ENCODE results near the gene GDPGP1.

The GDPGP1 gene

GRCh38 chr15:90191344-90191687, 42.7 kb upstream of the GDPGP1 start:
- no peak overlapping the region for H3K23ac ChIP-seq (ENCODE audit: low read depth, low read length, poor library complexity)
- H3K27ac ChIP-seq (replicated peaks; ENCODE audit: low read length): no peak overlapping the region
- no peak overlapping the region for H2BK12ac ChIP-seq (ENCODE audit: low read length)
- H3K4me3 ChIP-seq (ENCODE audit: low read length in 2 of 2): no peak overlapping the region
- peaks cover 6 to 9% of the 10 kb centered on the region in 2 donors for H3K4me1 ChIP-seq (ENCODE audit: control insufficient read depth in 2 of 2, insufficient read depth in 1 of 2, low read depth in 1 of 2, low read length in 2 of 2)
- WGBS, 2 donors (ENCODE audit: extremely low coverage in 2 of 2, insufficient read length in 2 of 2, insufficient replicate concordance in 1 of 2): no CpG with 5 or more reads among the region's 3 CpGs
- no peak overlapping the region for H2BK5ac ChIP-seq (ENCODE audit: low read length)
- no peaks in the 10 kb centered on the region for H3K36me3 ChIP-seq (replicated peaks in 1 of 2; ENCODE audit: control insufficient read depth in 2 of 2, insufficient read depth in 2 of 2, low read length in 2 of 2)
- H2BK120ac ChIP-seq (ENCODE audit: low read depth, low read length): no peak overlapping the region
- no peak overlapping the region for H2AK5ac ChIP-seq (ENCODE audit: low read depth, low read length)
- no peaks in the 10 kb centered on the region for H3K9me3 ChIP-seq (replicated peaks in 1 of 2; ENCODE audit: control insufficient read depth in 2 of 2, insufficient read depth in 1 of 2, low read depth in 1 of 2, low read length in 2 of 2)
- H4K8ac ChIP-seq (ENCODE audit: low read depth, low read length): no peak overlapping the region
- no peak overlapping the region for H4K91ac ChIP-seq (ENCODE audit: low read depth, low read length, poor library complexity)
- H3K9ac ChIP-seq (ENCODE audit: low read depth, low read length, poor library complexity): no peak overlapping the region
- H3K18ac ChIP-seq (ENCODE audit: low read length): no peak overlapping the region
- H3K79me1 ChIP-seq (ENCODE audit: low read depth, low read length): peaks cover 2% of the 10 kb centered on the region
- H2BK15ac ChIP-seq (ENCODE audit: low read length): no peak overlapping the region
- no peak overlapping the region for H3K4me2 ChIP-seq (ENCODE audit: insufficient read depth, low read length, poor library complexity, severe bottlenecking)
- no peak for DNase-seq (ENCODE audit: low spot score)
- H3K27me3 ChIP-seq (ENCODE audit: control insufficient read depth in 3 of 3, insufficient read depth in 3 of 3, low read depth in 1 of 3, low read length in 3 of 3): no peaks in the 10 kb centered on the region
- no peak overlapping the region for H2AFZ ChIP-seq (ENCODE audit: low read length)
- no peak overlapping the region for H3K14ac ChIP-seq (ENCODE audit: low read length)
- H3K4ac ChIP-seq (ENCODE audit: low read length): no peak overlapping the region

GRCh38 chr15:90191794-90192509, 42.1 kb upstream of the GDPGP1 start:
- Histone ChIP-seq H3K23ac (ENCODE audit: low read depth, low read length, poor library complexity) (no peak overlapping the region), H3K4me1 (ENCODE audit: control insufficient read depth in 2 of 2, insufficient read depth in 1 of 2, low read depth in 1 of 2, low read length in 2 of 2) (peaks cover 6 to 9% of the 10 kb centered on the region in 2 donors), H2BK120ac (ENCODE audit: low read depth, low read length) (no peak overlapping the region), H3K9ac (ENCODE audit: low read depth, low read length, poor library complexity) (peak overlapping the region; percentile 72), H4K8ac (ENCODE audit: low read depth, low read length) (no peak overlapping the region), H3K79me1 (ENCODE audit: low read depth, low read length) (peaks cover 2% of the 10 kb centered on the region), H2BK15ac (ENCODE audit: low read length) (peak overlapping the region; percentile 65), H3K36me3 (replicated peaks in 1 of 2; ENCODE audit: control insufficient read depth in 2 of 2, insufficient read depth in 2 of 2, low read length in 2 of 2) (no peaks in the 10 kb centered on the region), H2AFZ (ENCODE audit: low read length) (no peak overlapping the region), H3K4ac (ENCODE audit: low read length) (no peak overlapping the region), H2BK5ac (ENCODE audit: low read length) (no peak overlapping the region), H2AK5ac (ENCODE audit: low read depth, low read length) (peak overlapping the region; percentile 10), H3K27ac (replicated peaks; ENCODE audit: low read length) (no peak overlapping the region), H3K27me3 (ENCODE audit: control insufficient read depth in 3 of 3, insufficient read depth in 3 of 3, low read depth in 1 of 3, low read length in 3 of 3) (no peaks in the 10 kb centered on the region), H2BK12ac (ENCODE audit: low read length) (peak overlapping the region; percentile 93), H3K14ac (ENCODE audit: low read length) (no peak overlapping the region), H3K9me3 (replicated peaks in 1 of 2; ENCODE audit: control insufficient read depth in 2 of 2, insufficient read depth in 1 of 2, low read depth in 1 of 2, low read length in 2 of 2) (no peaks in the 10 kb centered on the region), H3K18ac (ENCODE audit: low read length) (peak overlapping the region; percentile 35), H3K4me3 (ENCODE audit: low read length in 2 of 2) (peak overlapping the region in 1 of 2 donors; percentile 68), H4K91ac (ENCODE audit: low read depth, low read length, poor library complexity) (no peak overlapping the region), H3K4me2 (ENCODE audit: insufficient read depth, low read length, poor library complexity, severe bottlenecking) (no peak overlapping the region)
- no CpG with 5 or more reads among the region's 7 CpGs for WGBS, 2 donors (ENCODE audit: extremely low coverage in 2 of 2, insufficient read length in 2 of 2, insufficient replicate concordance in 1 of 2)
- no peak for DNase-seq (ENCODE audit: low spot score)

- Histone ChIP-seq H3K18ac (ENCODE audit: low read length) (no peak overlapping the region), H3K4me2 (ENCODE audit: insufficient read depth, low read length, poor library complexity, severe bottlenecking) (no peak overlapping the region), H2AFZ (ENCODE audit: low read length) (no peak overlapping the region), H2BK15ac (ENCODE audit: low read length) (no peak overlapping the region), H3K14ac (ENCODE audit: low read length) (no peak overlapping the region), H2BK5ac (ENCODE audit: low read length) (no peak overlapping the region), H4K8ac (ENCODE audit: low read depth, low read length) (no peak overlapping the region), H3K4me1 (ENCODE audit: control insufficient read depth in 2 of 2, insufficient read depth in 1 of 2, low read depth in 1 of 2, low read length in 2 of 2) (peaks cover 3 to 6% of the 10 kb centered on the region in 2 donors), H3K27ac (replicated peaks; ENCODE audit: low read length) (no peak overlapping the region), H4K91ac (ENCODE audit: low read depth, low read length, poor library complexity) (no peak overlapping the region), H3K36me3 (replicated peaks in 1 of 2; ENCODE audit: control insufficient read depth in 2 of 2, insufficient read depth in 2 of 2, low read length in 2 of 2) (no peaks in the 10 kb centered on the region), H2AK5ac (ENCODE audit: low read depth, low read length) (no peak overlapping the region), H3K9ac (ENCODE audit: low read depth, low read length, poor library complexity) (no peak overlapping the region), H3K9me3 (replicated peaks in 1 of 2; ENCODE audit: control insufficient read depth in 2 of 2, insufficient read depth in 1 of 2, low read depth in 1 of 2, low read length in 2 of 2) (no peaks in the 10 kb centered on the region), H3K4ac (ENCODE audit: low read length) (no peak overlapping the region), H2BK12ac (ENCODE audit: low read length) (no peak overlapping the region), H3K79me1 (ENCODE audit: low read depth, low read length) (peaks cover 2% of the 10 kb centered on the region), H3K27me3 (ENCODE audit: control insufficient read depth in 3 of 3, insufficient read depth in 3 of 3, low read depth in 1 of 3, low read length in 3 of 3) (no peaks in the 10 kb centered on the region), H3K4me3 (ENCODE audit: low read length in 2 of 2) (no peak overlapping the region), H3K23ac (ENCODE audit: low read depth, low read length, poor library complexity) (no peak overlapping the region), H2BK120ac (ENCODE audit: low read depth, low read length) (no peak overlapping the region)
- WGBS, 2 donors (ENCODE audit: extremely low coverage in 2 of 2, insufficient read length in 2 of 2, insufficient replicate concordance in 1 of 2): no CpG with 5 or more reads among the region's 16 CpGs
- DNase-seq (ENCODE audit: low spot score): no peak
Measured at GRCh38 chr15:90192961-90193786, 40.8 kb upstream of the GDPGP1 start.

GRCh38 chr15:90194655-90195054, 39.4 kb upstream of the GDPGP1 start:
- no peak overlapping the region for H3K9ac ChIP-seq (ENCODE audit: low read depth, low read length, poor library complexity)
- H3K14ac ChIP-seq (ENCODE audit: low read length): no peak overlapping the region
- H2BK120ac ChIP-seq (ENCODE audit: low read depth, low read length): no peak overlapping the region
- peaks cover 2% of the 10 kb centered on the region for H3K79me1 ChIP-seq (ENCODE audit: low read depth, low read length)
- no peaks in the 10 kb centered on the region for H3K9me3 ChIP-seq (replicated peaks in 1 of 2; ENCODE audit: control insufficient read depth in 2 of 2, insufficient read depth in 1 of 2, low read depth in 1 of 2, low read length in 2 of 2)
- H2AFZ ChIP-seq (ENCODE audit: low read length): no peak overlapping the region
- H3K4ac ChIP-seq (ENCODE audit: low read length): no peak overlapping the region
- WGBS, 2 donors (ENCODE audit: extremely low coverage in 2 of 2, insufficient read length in 2 of 2, insufficient replicate concordance in 1 of 2): no CpG with 5 or more reads among the region's 2 CpGs
- H3K23ac ChIP-seq (ENCODE audit: low read depth, low read length, poor library complexity): no peak overlapping the region
- no peak overlapping the region for H3K18ac ChIP-seq (ENCODE audit: low read length)
- no peak overlapping the region for H2BK12ac ChIP-seq (ENCODE audit: low read length)
- H4K8ac ChIP-seq (ENCODE audit: low read depth, low read length): no peak overlapping the region
- no peak overlapping the region for H3K27ac ChIP-seq (replicated peaks; ENCODE audit: low read length)
- H2AK5ac ChIP-seq (ENCODE audit: low read depth, low read length): no peak overlapping the region
- H3K4me1 ChIP-seq (ENCODE audit: control insufficient read depth in 2 of 2, insufficient read depth in 1 of 2, low read depth in 1 of 2, low read length in 2 of 2): peaks cover 3 to 6% of the 10 kb centered on the region in 2 donors
- H3K36me3 ChIP-seq (replicated peaks in 1 of 2; ENCODE audit: control insufficient read depth in 2 of 2, insufficient read depth in 2 of 2, low read length in 2 of 2): no peaks in the 10 kb centered on the region
- H3K4me2 ChIP-seq (ENCODE audit: insufficient read depth, low read length, poor library complexity, severe bottlenecking): no peak overlapping the region
- no peak overlapping the region for H3K4me3 ChIP-seq (ENCODE audit: low read length in 2 of 2)
- no peak overlapping the region for H2BK15ac ChIP-seq (ENCODE audit: low read length)
- no peaks in the 10 kb centered on the region for H3K27me3 ChIP-seq (ENCODE audit: control insufficient read depth in 3 of 3, insufficient read depth in 3 of 3, low read depth in 1 of 3, low read length in 3 of 3)
- no peak overlapping the region for H4K91ac ChIP-seq (ENCODE audit: low read depth, low read length, poor library complexity)
- no peak overlapping the region for H2BK5ac ChIP-seq (ENCODE audit: low read length)
- DNase-seq (ENCODE audit: low spot score): no peak

Data from neuronal stem cell (in vitro differentiated cells).